SK-N-SH (cell line): ENCODE data around the gene DUSP23. TPM values are rescaled to one million over a fixed set of nuclear protein-coding genes. Genes with fewer than 3 reads are reported as not detected.

ENCODE experiments used
- CTCF ChIA-PET: fragments of 300-600, 350-600 bp; formaldehyde crosslinking; extraction: SDS; loops from one replicate; lab custom pipeline; 2021; lab: Yijun Ruan, JAX
- POLR2A ChIA-PET: fragments of 350-600 bp; sonication (Branson Sonifier 250); formaldehyde crosslinking; extraction: SDS; loops from one replicate; lab custom pipeline; 2020; ENCODE audit warnings: antibody characterized with exemption, inconsistent platforms; lab: Yijun Ruan, JAX
- DNase-seq: peaks from one replicate; pipeline ENCODE4 v3.0.0; 2012
- H2AFZ ChIP-seq: fragments of 200-600 bp; sonication (generic); 2 replicates; pipeline ENCODE4 v1.8.1; 2016; ENCODE audit warnings: antibody characterized with exemption, mild to moderate bottlenecking, low read depth
- H3F3A ChIP-seq: fragments of 200-600 bp; sonication (generic); replicated peaks from 2 replicates; pipeline ENCODE3; 2016; ENCODE audit warnings: antibody characterized with exemption, mild to moderate bottlenecking; ENCODE audit not compliant: insufficient read depth
- H3K27ac ChIP-seq, 2 experiments: fragments of 200-500 bp in 1 of 2; fragments of 200-600 bp in 1 of 2; sonication (Bioruptor generic) in 1 of 2; sonication (generic), shearing (Covaris generic) in 1 of 2; 2 replicates each; pipeline versions ENCODE4 v1.5.1 to v1.6.1; 2014 to 2016; ENCODE audit warnings: low read depth in 2 of 2, inconsistent platforms in 1 of 2, low read length in 1 of 2, mild to moderate bottlenecking in 1 of 2, mixed read lengths in 1 of 2
- H3K27me3 ChIP-seq: fragments of 200-600 bp; sonication (generic), shearing (Covaris generic); 2 replicates; pipeline ENCODE4 v1.6.1; 2016; ENCODE audit warnings: mixed run types; ENCODE audit not compliant: insufficient read depth
- H3K36me3 ChIP-seq, 2 experiments: fragments of 200-500 bp in 1 of 2; fragments of 200-600 bp in 1 of 2; sonication (Bioruptor generic) in 1 of 2; sonication (generic) in 1 of 2; replicated peaks in 1 of 2; 2 replicates each; pipeline versions ENCODE3 to v1.5.1; 2014 to 2016; ENCODE audit warnings: low read length in 1 of 2, mild to moderate bottlenecking in 1 of 2; ENCODE audit not compliant: insufficient read depth in 2 of 2, control insufficient read depth in 1 of 2
- H3K4me1 ChIP-seq, 2 experiments: fragments of 200-500 bp in 1 of 2; fragments of 200-600 bp in 1 of 2; sonication (Bioruptor generic) in 1 of 2; sonication (generic), shearing (Covaris generic) in 1 of 2; 2 replicates each; pipeline versions ENCODE4 v1.5.1 to v1.6.1; 2014 to 2016; ENCODE audit warnings: low read depth in 1 of 2, low read length in 1 of 2, mixed run types in 1 of 2; ENCODE audit not compliant: insufficient read depth in 2 of 2, control insufficient read depth in 1 of 2
- H3K4me2 ChIP-seq: fragments of 200-600 bp; sonication (generic), shearing (Covaris generic); 2 replicates; pipeline ENCODE4 v1.6.1; 2017; ENCODE audit warnings: mixed run types
- H3K4me3 ChIP-seq, 2 experiments: fragments of 200-500 bp in 1 of 2; fragments of 200-600 bp in 1 of 2; sonication (Bioruptor generic) in 1 of 2; sonication (generic), shearing (Covaris generic) in 1 of 2; 2 replicates each; pipeline versions ENCODE4 v1.5.1 to v1.8.1; 2014 to 2016; ENCODE audit warnings: low read depth in 2 of 2, inconsistent platforms in 1 of 2, low read length in 1 of 2, mild to moderate bottlenecking in 1 of 2, mixed read lengths in 1 of 2, moderate library complexity in 1 of 2
- H3K79me2 ChIP-seq: fragments of 200-600 bp; sonication (generic); 2 replicates; pipeline ENCODE4 v1.8.1; 2017; ENCODE audit warnings: mild to moderate bottlenecking; ENCODE audit not compliant: insufficient read depth
- H3K9ac ChIP-seq: fragments of 200-600 bp; sonication (generic); 2 replicates; pipeline ENCODE4 v1.6.1; 2017; ENCODE audit warnings: mixed run types
- H3K9me2 ChIP-seq: fragments of 200-600 bp; sonication (generic); 2 replicates; pipeline ENCODE4 v1.6.1; 2017; ENCODE audit warnings: mixed run types
- H3K9me3 ChIP-seq: fragments of 200-600 bp; sonication (generic); 2 replicates; pipeline ENCODE4 v1.6.1; 2017; ENCODE audit warnings: mixed run types, mild to moderate bottlenecking, moderate library complexity
- H4K20me1 ChIP-seq: fragments of 200-600 bp; sonication (generic); 2 replicates; pipeline ENCODE4 v1.6.1; 2017; ENCODE audit warnings: mild to moderate bottlenecking, mixed run types; ENCODE audit not compliant: insufficient read depth
- CTCF ChIP-seq: fragments of 200-600 bp; sonication (generic); IDR thresholded peaks from 2 replicates; pipeline ENCODE4 v1.6.1; 2017; ENCODE audit warnings: antibody characterized with exemption, mild to moderate bottlenecking, moderate library complexity
- ELF1 ChIP-seq: IDR thresholded peaks from 2 replicates; pipeline ENCODE4 v1.4.0; 2012
- MEF2A ChIP-seq: IDR thresholded peaks from 2 replicates; pipeline ENCODE4 v1.4.0; 2012; ENCODE audit warnings: low read depth, borderline replicate concordance
- RAD21 ChIP-seq: IDR thresholded peaks from 2 replicates; pipeline ENCODE4 v1.6.1; 2012; ENCODE audit warnings: mild to moderate bottlenecking, low read length
- SMC3 ChIP-seq: IDR thresholded peaks from 2 replicates; pipeline ENCODE4 v1.6.1; 2012; ENCODE audit warnings: low read depth, low read length, improper control_type of control experiment
- TAF1 ChIP-seq: IDR thresholded peaks from 2 replicates; pipeline ENCODE4 v1.6.1; 2012; ENCODE audit warnings: low read depth, mild to moderate bottlenecking, low read length, moderate library complexity, borderline replicate concordance
- YY1 ChIP-seq: IDR thresholded peaks from 2 replicates; pipeline ENCODE4 v1.4.0; 2012; ENCODE audit warnings: low read depth, mild to moderate bottlenecking
- ZBTB33 ChIP-seq: IDR thresholded peaks from 2 replicates; pipeline ENCODE4 v1.4.0; 2012; ENCODE audit warnings: low read depth, borderline replicate concordance
- WGBS: methylation state at CpG from one replicate; pipeline ENCODE4 v1.1.6; 2017; ENCODE audit warnings: low lambda C conversion rate; 5-methylcytosine and 5-hydroxymethylcytosine counted together
- polyA plus RNA-seq, 3 experiments: library from polyadenylated mRNA; depleted of rRNA; stranded (reverse); fragments of >200 nt; gene quantifications; 2 replicates each; pipeline ENCODE4 v1.2.3, GENCODE V29; 2012
- TF ChIP-seq, protein P1 (sequence below): IDR thresholded peaks from 2 replicates; pipeline ENCODE4 v1.4.0; 2012; ENCODE audit warnings: low read depth, borderline replicate concordance

The DUSP23 gene
- polyA plus RNA-seq, 1 of the 3 experiments (the other 2 are of a cell fraction): 41.2 TPM

GRCh38 chr1:159790237-159790917, 9.6 kb downstream of the DUSP23 start:
- WGBS: 54% methylated on average over 2 of the region's 2 CpGs
- POLR2A ChIA-PET: no interaction called here

More at GRCh38 chr1:159790237-159790917, 9.6 kb downstream of the DUSP23 start:
- no peak overlapping the region for H3K9ac ChIP-seq
- TF ChIP-seq MEF2A (no peak), YY1 (no peak), ELF1 (no peak), CTCF (peak; percentile 67), ZBTB33 (no peak), RAD21 (peak; percentile 69), SMC3 (peak; percentile 30; the same call in 1 of the 2 replicates), TAF1 (no peak)
- TF ChIP-seq, protein P1, sequence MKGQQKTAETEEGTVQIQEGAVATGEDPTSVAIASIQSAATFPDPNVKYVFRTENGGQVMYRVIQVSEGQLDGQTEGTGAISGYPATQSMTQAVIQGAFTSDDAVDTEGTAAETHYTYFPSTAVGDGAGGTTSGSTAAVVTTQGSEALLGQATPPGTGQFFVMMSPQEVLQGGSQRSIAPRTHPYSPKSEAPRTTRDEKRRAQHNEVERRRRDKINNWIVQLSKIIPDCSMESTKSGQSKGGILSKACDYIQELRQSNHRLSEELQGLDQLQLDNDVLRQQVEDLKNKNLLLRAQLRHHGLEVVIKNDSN: no peak
- no peak overlapping the region for H3K27ac ChIP-seq
- no peaks in the 10 kb centered on the region for H3K36me3 ChIP-seq
- no peak overlapping the region; a peak in 1 of 4 replicates for H3K4me3 ChIP-seq
- no peaks in the 10 kb centered on the region for H4K20me1 ChIP-seq
- H3K4me2 ChIP-seq: no peak overlapping the region
- H3K4me1 ChIP-seq: peaks cover 0 to 14% of the 10 kb centered on the region in 2 experiments; a peak in 2 of 4 replicates
- H3K27me3 ChIP-seq: peaks cover 10% of the 10 kb centered on the region; the same call in 1 of the 2 replicates
- no peaks in the 10 kb centered on the region for H3K9me3 ChIP-seq
- peaks cover 5% of the 10 kb centered on the region for H3F3A ChIP-seq
- no peaks in the 10 kb centered on the region for H3K9me2 ChIP-seq
- H2AFZ ChIP-seq: no peak overlapping the region
- H3K79me2 ChIP-seq: no peaks in the 10 kb centered on the region
- CTCF ChIA-PET: interaction anchor here (0.6 to 23.5 kb wide), 15 partner anchors 9 to 201 kb away, joined by 3 to 533 read pairs (median 3); partner anchors contain the start of gene DUSP23
- DNase-seq: peak; percentile 52
